PC-9 (cell line): Measurements from ENCODE around the gene MUC5AC.

Experiments
- CTCF ChIP-seq: fragments of 200-600 bp; sonication (generic); conservative IDR thresholded peaks from 2 replicates; pipeline ENCODE4 v1.6.1; 2017; ENCODE audit warnings: mixed run types, antibody characterized with exemption, mild to moderate bottlenecking, moderate library complexity
- EZH2 ChIP-seq: fragments of 200-600 bp; sonication (generic); IDR thresholded peaks from 2 replicates; pipeline ENCODE4 v1.8.0; 2017; ENCODE audit warnings: antibody characterized with exemption, low read depth

- TF ChIP-seq CTCF (no peak), EZH2 (no peak)
These were observed 47.6 kb upstream of the MUC5AC start for GRCh38 chr11:1109918-1110705.
